Vagina (tissue), 2 donors: Measurements from ENCODE around the gene RTN4IP1.

ENCODE experiments used
- POLR2A ChIP-seq, 2 donors: fragments of 450-650 bp; IDR thresholded peaks; one replicate each; pipeline ENCODE4 v1.6.1; 2017; ENCODE audit warnings: antibody characterized with exemption in 2 of 2, mild to moderate bottlenecking in 2 of 2, moderate library complexity in 2 of 2
- POLR2AphosphoS5 ChIP-seq, 2 donors: sonication (generic); formaldehyde crosslinking; IDR thresholded peaks; one replicate each; pipeline ENCODE4 v1.9.0; 2017; ENCODE audit warnings: antibody characterized with exemption in 2 of 2, mild to moderate bottlenecking in 2 of 2, low read depth in 1 of 2; ENCODE audit not compliant: insufficient read depth in 1 of 2
- TF ChIP-seq, protein P1 (sequence below), 3 experiments: fragments of 450-650 bp in 2 of 3; fragments of 200-600 bp in 1 of 3; sonication (generic) in 1 of 3; IDR thresholded peaks; one replicate each; pipeline ENCODE4 v1.5.1; 2017 to 2019; ENCODE audit warnings: antibody characterized with exemption in 3 of 3, mild to moderate bottlenecking in 2 of 3, moderate library complexity in 2 of 3

DNA sequence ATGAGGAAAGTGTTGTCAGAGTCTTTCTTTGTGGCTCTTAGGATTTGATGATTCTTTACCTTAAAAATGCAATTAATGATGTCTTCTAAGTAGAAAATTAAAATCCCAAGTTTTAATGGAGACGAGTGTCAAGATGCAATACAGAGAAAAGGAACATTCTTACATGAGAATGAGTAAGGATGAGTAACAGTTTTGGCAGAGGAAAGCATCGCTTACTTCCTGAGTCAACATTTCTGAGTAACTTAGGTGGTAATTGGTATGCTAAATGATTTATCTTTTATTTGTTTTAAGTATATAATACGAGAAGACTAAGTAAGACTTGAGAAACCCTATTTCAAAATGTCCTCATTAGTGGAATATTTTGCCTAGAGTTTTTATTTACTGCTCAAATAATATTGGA lies 101.3 kb downstream of the RTN4IP1 start:
- TF ChIP-seq, protein P1, sequence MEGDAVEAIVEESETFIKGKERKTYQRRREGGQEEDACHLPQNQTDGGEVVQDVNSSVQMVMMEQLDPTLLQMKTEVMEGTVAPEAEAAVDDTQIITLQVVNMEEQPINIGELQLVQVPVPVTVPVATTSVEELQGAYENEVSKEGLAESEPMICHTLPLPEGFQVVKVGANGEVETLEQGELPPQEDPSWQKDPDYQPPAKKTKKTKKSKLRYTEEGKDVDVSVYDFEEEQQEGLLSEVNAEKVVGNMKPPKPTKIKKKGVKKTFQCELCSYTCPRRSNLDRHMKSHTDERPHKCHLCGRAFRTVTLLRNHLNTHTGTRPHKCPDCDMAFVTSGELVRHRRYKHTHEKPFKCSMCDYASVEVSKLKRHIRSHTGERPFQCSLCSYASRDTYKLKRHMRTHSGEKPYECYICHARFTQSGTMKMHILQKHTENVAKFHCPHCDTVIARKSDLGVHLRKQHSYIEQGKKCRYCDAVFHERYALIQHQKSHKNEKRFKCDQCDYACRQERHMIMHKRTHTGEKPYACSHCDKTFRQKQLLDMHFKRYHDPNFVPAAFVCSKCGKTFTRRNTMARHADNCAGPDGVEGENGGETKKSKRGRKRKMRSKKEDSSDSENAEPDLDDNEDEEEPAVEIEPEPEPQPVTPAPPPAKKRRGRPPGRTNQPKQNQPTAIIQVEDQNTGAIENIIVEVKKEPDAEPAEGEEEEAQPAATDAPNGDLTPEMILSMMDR (IDR thresholded peaks at IDR 0.05): no peak
- TF ChIP-seq POLR2AphosphoS5 (IDR thresholded peaks at IDR 0.05; ENCODE audit: insufficient read depth in 1 of 2, low read depth in 1 of 2) (peak in 1 of 2 donors; percentile 82), POLR2A (IDR thresholded peaks at IDR 0.05) (no peak)
